HG02870 (cell line): ENCODE measurements around the gene ZNF234.
"Not testable (repeated sequence)": the region's sequence is repeated elsewhere in the genome, so short reads cannot be mapped to it uniquely, and the experiment has no call there.

ENCODE experiments used
- ATAC-seq: cut with Tn5 transposase; IDR thresholded peaks from one replicate; pipeline ENCODE4 v1.9.1; 2021; ENCODE audit warnings: mild to moderate bottlenecking, moderate library complexity; ENCODE audit not compliant: unreplicated experiment

Gene ZNF234

DNA sequence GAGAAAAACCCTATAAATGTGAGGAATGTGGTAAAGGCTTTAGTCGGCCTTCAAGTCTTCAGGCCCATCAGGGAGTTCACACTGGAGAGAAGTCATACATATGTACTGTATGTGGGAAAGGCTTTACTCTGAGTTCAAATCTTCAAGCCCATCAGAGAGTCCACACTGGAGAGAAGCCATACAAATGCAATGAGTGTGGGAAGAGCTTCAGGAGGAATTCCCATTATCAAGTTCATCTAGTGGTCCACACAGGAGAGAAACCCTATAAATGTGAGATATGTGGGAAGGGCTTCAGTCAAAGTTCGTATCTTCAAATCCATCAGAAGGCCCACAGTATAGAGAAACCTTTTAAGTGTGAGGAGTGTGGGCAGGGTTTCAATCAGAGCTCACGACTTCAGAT lies 35.2 kb downstream of the ZNF234 start:
- no peak for ATAC-seq

DNA sequence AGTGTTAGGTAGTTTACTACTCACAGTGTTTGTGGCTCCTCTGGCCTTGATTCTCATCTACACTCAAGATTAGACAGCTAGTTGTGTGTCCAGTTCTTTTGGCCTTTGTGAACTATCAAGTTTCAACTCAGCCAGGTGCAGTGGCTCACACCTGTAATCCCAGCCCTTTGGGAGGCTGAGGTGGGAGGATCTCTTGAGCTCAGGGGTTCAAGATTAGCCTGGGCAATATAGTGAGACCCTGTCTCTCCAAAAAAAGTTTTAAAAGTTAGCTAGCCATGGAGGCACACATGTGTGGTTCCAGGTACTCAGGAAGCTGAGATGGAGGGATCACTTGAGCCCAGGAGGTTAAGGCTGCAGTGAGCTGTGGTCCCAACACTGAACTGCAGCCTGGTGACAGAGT lies 39.6 kb downstream of the ZNF234 start:
- no peak for ATAC-seq

DNA sequence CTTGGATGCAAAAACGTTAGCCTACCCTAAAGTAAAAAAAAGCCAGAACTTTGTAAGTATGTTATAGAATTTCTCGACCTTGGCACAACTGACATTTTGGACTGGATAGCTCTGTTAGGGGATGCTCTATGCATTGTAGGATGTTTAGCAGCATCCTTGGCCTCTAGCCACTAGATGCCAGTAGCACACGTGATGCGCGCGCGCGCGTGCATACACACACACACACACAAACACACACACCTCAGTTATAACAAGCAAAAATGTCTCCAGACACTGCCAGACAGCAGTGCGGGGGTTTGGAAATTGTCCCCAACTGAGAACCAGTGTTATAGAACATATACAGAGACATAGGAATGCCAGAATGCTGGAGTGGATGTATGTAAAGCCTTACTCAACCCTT lies 40.8 kb downstream of the ZNF234 start:
- no peak for ATAC-seq

DNA sequence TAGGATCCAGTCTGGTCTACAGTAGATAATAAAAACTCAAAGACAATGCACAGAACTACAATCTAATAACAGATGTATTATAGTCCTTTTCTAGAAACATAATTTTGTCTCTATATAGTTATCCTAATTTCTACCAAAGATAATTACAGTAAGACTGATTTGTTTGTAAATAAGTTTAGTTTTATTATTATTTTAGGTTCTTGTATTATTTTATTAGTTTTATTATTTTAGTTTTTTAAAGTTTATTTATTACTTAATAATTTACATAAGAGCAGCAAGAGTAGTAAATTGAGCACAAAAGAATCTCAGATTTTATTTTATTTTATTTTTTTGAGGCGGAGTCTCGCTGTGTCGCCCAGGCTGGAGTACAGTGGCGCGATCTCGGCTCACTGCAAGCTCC lies 48.7 kb downstream of the ZNF234 start:
- no peak for ATAC-seq

DNA sequence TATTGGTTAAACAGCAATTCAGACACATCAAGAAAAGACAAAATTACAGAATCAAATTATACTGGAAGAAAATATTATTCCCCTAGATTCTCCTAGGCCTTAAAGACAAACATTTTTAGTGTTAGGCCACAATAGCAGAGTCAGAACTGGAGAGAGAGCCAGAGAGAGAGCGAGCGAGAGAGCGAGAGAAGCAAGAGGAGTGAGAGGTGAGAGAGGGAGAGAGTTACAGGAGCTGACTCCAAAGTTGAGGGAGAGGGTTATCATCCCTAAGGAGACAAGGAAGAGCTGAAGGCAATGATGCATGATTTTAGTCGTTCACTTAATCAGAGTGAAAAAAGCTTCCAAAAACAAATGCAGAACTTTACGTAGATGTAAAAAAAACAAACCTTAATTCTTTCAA lies 50.8 kb downstream of the ZNF234 start:
- no peak for ATAC-seq

DNA sequence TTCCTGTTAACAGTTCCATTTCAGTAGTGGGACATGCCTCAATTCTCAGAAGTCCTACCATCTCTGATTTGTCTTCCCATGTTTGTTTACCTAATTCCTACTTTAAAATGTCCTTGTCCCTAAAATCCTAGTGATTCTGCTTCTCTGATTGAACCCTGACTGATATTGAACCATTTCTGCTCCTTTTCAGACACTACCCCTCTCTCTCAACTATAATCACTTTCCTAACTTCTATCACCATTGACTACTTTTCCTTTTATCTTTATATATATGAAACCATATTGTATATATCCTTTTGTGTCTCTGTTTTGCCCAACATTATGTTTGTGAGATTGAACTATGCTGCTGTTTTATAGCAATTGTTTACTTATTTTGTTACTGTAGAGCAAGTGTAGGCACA lies 55.4 kb downstream of the ZNF234 start:
- ATAC-seq = no peak

DNA sequence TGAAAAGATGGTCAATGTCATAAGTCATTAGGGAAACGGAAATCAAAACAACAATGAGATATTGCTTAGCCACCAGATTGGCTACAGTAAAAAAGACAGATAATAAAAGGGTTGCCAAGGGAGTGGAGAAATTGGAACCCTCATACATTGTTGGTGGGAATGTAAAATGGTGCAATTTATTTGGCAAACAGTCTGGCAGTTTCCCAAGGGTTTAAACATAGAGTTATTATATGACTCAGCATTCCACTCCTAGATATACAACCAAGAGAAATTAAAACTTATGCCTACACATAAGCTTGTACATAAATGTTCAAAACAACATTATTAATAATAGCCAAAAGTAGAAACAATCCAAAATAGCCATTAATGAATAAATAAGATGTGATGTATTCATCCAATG lies 61.1 kb downstream of the ZNF234 start:
- no peak for ATAC-seq

DNA sequence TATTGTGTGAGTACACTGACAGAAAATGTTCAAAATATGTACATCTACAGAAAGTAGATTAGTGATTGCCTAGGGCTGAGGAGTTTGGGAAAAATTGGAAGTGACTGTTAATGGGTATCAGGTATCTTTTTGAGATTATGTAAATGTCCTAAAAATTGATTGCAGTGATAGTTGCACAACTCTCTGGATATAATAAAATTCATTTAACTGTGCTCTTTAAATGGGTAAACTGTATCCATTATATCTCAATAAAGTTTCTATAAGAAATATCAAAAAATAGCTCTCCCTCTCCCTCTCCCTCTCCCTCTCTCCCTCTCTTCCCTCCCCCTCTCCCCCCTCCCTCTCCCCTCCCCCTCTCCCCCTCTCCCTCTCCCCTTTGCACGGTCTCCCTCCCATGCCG lies 61.6 kb downstream of the ZNF234 start:
- ATAC-seq = no peak

DNA sequence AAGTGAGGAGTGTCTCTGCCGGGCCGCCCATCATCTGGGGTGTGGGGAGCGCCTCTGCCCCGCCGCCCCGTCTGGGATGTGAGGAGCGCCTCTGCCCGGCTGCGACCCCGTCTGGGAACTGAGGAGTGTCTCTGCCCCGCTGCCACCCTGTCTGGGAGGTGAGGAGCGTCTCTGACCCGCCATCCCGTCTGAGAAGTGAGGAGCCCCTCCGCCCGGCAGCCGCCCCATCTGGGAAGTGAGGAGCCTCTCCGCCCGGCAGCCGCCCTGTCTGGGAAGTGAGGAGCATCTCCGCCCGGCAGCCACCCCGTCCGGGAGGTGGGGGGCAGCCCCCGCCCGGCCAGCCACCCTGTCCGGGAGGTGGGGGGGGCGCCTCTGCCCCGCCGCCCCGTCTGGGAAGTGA lies 62.5 kb downstream of the ZNF234 start:
- not testable (repeated sequence) for ATAC-seq

DNA sequence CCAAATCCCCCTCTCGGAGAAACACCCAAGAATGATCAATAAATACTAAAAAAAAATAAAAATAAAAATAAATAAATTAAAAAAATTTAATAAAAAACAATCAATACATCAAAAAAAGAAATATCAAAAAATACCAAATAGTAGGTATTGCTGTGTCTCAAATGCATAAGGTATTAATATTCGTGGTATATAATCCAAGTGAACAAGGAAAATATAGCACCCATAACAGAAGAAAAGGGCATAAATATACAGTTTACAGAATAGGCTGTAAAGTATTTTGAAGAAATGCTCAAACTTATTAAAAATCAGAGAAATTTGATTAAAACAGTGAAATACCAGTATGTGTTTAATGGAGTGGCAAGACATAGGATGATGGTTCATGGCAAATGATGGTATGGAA lies 63.4 kb downstream of the ZNF234 start:
- no peak for ATAC-seq

DNA sequence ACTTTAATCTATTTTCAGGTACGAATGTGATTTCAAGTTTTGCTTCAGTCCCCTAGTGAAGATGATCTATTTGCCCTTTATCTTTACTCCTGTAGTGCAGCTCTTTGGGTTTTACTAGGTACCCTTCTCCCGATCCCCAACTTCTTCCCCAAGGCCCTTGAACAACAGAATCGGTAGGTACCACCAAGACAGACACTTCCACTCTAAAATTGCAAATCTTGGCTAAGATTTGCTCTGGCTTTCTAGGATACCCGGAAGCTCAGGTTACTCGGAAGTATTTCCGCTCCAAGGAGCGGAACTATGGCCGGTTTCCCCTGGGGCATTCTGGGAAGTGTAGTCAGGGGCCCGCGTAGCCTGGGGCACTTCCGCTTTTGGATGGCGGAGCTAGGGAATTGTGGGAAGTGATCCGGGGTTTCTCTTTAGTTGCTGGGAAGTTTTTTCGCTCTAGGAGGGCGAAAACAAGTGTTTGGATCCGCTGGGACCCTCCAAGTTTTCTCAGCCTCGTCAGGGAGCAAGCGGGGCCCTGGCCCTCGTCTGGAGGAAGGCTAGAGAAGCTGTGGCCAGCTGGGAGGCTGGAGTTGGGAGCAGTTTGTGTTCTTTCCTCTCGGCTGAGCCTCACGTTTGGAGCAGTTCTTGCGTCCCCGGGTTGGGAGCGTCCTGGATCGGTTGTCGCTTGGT lies 65.9 kb downstream of the ZNF234 start:
- ATAC-seq = peak; percentile 84
